HEK293T (cell line): Measurements from ENCODE around the gene EIF1AY.

Experiments used
- ARNT ChIP-seq: fragments of 450-650 bp; IDR thresholded peaks from 2 replicates; pipeline ENCODE4 v1.6.1; 2017; ENCODE audit warnings: mild to moderate bottlenecking
- BHLHE40 ChIP-seq: fragments of 450-650 bp; IDR thresholded peaks from 2 replicates; pipeline ENCODE4 v1.6.1; 2016; ENCODE audit warnings: mild to moderate bottlenecking, moderate library complexity, borderline replicate concordance
- CTBP1 ChIP-seq: fragments of 450-650 bp; IDR thresholded peaks from 2 replicates; pipeline ENCODE4 v1.6.1; 2016; ENCODE audit warnings: borderline replicate concordance
- ELF4 ChIP-seq: fragments of 450-650 bp; IDR thresholded peaks from 2 replicates; pipeline ENCODE4 v1.6.1; 2017; ENCODE audit warnings: antibody characterized with exemption
- FOXA1 ChIP-seq: fragments of 450-650 bp; IDR thresholded peaks from 2 replicates; pipeline ENCODE4 v1.6.1; 2016; ENCODE audit warnings: mild to moderate bottlenecking
- FOXK2 ChIP-seq: fragments of 450-650 bp; IDR thresholded peaks from 2 replicates; pipeline ENCODE4 v1.6.1; 2016; ENCODE audit warnings: mild to moderate bottlenecking
- FOXM1 ChIP-seq: fragments of 450-650 bp; IDR thresholded peaks from 2 replicates; pipeline ENCODE4 v1.6.1; 2017; ENCODE audit warnings: mild to moderate bottlenecking, borderline replicate concordance
- HDGF ChIP-seq: fragments of 450-650 bp; IDR thresholded peaks from 2 replicates; pipeline ENCODE4 v1.6.1; 2017; ENCODE audit warnings: antibody characterized with exemption, borderline replicate concordance
- L3MBTL2 ChIP-seq: fragments of 450-650 bp; conservative IDR thresholded peaks from 2 replicates; pipeline ENCODE4 v1.6.1; 2016; ENCODE audit warnings: mild to moderate bottlenecking
- NFRKB ChIP-seq: fragments of 450-650 bp; IDR thresholded peaks from 2 replicates; pipeline ENCODE4 v1.6.1; 2016; ENCODE audit warnings: mild to moderate bottlenecking, moderate library complexity
- SP1 ChIP-seq: fragments of 450-650 bp; IDR thresholded peaks from 2 replicates; pipeline ENCODE4 v1.6.1; 2017
- SUZ12 ChIP-seq: fragments of 450-650 bp; IDR thresholded peaks from 2 replicates; pipeline ENCODE4 v1.6.1; 2016; ENCODE audit warnings: mild to moderate bottlenecking
- ZNF384 ChIP-seq: fragments of 450-650 bp; IDR thresholded peaks from 2 replicates; pipeline ENCODE4 v1.6.1; 2016

DNA sequence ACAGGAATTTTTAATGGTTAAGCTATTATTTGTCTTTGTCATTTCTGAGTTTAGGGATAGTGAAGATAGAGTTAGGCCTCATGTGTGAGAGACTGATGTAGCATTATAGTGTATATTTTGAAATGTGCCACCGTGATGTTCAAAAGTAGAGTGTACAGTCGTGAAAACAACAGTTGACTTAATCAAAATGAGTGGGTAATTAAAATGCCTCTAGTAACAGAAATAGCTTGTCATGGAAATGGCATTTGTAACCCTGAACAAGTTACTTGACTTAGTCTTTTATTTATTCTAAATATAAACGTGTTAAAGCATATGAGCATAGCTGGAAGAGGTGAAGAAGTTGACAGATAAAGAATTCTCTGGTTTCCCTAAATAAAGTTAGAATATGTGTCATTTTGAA, 6.1 kb downstream of the EIF1AY start:
- no peak for TF ChIP-seq SUZ12
- TF ChIP-seq SP1, result no peak
- no peak for TF ChIP-seq FOXM1
- no peak for TF ChIP-seq NFRKB
- no peak for TF ChIP-seq BHLHE40
- no peak for TF ChIP-seq ELF4
- no peak for TF ChIP-seq ZNF384
- TF ChIP-seq CTBP1, result no peak
- no peak for TF ChIP-seq FOXK2
- TF ChIP-seq FOXA1, result no peak
- no peak for TF ChIP-seq L3MBTL2
- TF ChIP-seq ARNT, result no peak
- no peak for TF ChIP-seq HDGF
